Stimulated activated CD8-positive, alpha-beta memory T cell treated with anti-CD3 and anti-CD28 coated beads, Interleukin-12 subunit alpha, Interleukin-12 subunit beta, amount 100 ng/mL, for 1 hour (primary cell): ENCODE results near the gene GPC3.
"Not testable (repeated sequence)": the region's sequence is repeated elsewhere in the genome, so short reads cannot be mapped to it uniquely, and the experiment has no call there.

Experiments
- DNase-seq: peaks from one replicate; pipeline ENCODE4 v3.0.0-alpha.2; 2020; ENCODE audit warnings: low read depth

Gene GPC3

DNA sequence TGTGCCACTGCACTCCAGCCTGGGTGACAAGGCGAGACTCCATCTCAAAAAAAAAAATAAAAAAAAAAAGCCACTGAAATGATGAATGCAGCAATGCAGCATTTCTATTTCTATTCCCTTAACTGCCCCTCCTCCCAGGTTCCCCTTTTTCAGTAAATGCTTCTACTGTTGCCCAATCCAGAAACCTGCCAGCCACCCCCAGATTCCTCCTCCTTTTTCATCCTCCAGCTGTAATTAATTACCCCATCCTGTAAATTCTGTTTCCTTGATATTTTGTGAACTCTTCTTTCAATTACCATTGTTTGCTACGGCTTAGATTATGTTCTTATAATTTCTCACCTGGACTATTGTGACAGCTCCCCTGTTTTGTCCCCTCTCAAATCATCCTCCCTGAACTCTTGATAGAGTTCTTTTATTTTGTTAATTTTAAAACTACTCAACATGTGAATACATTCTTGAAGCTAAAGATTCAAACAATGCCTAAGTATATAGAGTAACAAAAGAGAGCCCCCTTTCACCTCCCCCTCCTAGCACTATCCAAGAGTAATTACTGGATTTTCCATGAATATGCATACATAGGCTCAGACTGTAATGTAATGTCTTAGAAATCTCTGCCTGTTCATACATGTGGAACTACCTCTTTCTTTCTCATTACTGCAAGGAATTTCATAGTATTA is 429.5 kb downstream of the GPC3 start:
- no peak for DNase-seq

DNA sequence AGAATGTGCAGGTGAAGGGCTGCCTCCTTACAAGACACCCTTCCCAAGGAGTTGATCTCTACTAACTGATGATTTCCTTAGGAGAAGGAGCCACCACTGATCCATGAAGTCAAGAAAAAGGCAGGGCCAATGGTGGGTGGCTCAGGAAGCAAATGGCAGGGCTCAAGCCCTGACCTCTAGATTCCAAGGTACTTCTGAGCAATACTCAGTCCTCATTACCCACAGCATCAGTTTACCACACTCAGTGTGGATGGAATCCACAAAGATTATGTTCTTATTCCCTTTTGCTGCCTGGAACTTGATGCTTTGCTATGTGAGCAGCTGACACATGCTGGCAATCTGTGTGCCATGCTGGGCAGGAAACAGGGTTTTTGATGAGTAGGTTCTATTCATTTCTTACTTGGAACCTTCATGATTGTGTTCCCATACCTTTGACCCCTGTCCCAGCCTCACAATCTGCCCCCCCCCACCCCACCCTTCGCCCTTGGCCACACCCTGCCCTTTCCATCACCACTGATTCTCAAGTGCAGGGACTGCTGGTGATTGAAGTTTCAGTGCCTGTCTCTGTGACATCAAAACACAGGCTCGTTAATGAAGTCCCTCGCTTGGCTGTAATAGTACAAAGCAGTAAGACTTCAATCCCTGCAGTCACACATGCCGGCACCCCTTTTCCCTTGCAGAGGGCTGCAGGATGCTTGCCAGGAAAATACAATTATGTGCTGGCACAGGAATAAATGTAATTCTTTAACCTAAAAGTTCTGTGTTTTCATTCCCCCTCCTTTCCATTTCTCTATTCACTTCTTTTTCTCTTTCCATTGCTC is 434.5 kb downstream of the GPC3 start:
- no peak for DNase-seq

DNA sequence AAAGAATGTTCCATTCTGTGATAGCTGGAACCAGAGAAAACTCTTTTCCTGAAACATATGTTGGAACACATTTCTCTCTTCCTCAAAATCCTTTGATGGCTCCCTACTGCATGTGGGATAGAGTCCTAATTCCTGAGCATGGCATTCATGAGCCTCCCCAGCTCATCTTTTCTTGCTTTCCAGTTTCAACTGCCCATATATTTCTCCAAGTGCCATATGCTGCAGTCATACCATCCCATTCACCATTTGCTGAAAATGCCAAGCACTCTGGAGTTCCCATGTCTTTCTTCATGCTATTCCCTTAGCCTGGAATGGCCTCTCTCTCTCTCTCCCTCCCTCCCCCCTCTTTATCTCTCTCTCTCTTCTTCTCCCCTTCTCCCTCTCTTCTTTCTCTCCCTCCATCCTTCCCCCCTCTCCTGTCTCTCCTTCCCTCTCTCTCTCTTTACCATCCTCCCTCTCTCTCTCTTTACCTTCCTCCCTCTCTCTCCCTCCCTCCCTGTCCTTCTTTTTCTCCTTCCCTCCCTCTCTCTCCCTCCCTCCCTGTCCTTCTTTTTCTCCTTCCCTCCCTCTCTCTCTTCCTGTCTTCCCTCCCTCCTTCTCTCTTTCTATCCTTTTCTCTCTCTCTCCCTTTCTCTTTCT is 436.0 kb downstream of the GPC3 start:
- no peak for DNase-seq

DNA sequence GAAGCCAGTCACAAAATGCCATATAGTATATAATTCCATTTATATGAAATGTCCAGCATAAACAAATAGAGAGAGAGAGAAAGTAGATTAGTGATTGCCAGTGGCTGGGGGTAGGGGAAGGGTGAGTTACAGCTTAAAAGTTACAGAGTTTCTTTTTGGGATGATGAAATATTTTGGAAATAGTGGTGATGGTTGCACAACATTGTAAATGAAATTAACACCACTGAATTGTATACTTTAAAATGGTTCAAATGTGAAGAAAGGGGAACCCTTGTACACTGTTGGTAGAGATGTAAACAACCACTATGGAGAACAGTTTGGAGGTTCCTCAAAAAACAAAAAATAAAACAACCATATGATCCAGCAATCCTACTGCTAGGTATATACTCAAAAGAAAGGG is 439.0 kb downstream of the GPC3 start:
- DNase-seq, result no peak

DNA sequence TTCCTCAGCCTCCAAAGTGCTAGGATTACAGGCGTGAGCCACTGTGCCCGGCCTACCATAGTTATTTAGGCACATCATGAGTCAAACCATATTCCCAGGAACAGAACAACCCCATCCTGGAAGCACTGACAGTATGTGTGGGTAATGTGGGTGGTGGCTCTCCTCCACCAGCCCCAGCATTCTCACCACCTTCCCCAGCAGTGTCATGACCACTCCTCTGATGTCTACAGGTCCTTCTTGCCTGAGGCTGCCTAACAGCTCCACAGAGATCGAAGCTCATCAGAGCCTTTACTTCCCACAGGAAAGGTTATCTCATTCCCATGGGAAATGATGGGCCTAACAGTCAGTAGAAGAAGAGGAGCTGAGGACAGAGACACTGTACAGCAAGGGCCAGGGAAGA is 440.6 kb downstream of the GPC3 start:
- no peak for DNase-seq

DNA sequence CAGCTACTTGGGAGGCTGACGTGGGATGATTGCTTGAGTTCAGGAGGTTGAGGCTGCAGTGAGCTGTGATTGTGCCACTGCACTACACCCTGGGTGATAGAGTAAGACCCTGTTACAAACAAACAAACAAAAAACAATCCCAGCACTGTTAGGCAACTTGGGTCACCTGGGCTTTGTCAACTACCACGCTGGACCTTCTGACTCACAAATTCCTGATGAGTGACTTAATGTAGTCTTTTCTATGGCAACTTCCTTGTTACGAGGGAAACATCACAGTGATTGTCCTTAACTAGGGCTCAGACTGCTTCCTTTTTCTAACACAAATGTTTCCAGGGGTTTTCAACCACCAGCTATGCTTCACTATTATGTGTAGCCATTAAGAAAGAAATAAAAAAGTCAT is 441.3 kb downstream of the GPC3 start:
- no peak for DNase-seq

DNA sequence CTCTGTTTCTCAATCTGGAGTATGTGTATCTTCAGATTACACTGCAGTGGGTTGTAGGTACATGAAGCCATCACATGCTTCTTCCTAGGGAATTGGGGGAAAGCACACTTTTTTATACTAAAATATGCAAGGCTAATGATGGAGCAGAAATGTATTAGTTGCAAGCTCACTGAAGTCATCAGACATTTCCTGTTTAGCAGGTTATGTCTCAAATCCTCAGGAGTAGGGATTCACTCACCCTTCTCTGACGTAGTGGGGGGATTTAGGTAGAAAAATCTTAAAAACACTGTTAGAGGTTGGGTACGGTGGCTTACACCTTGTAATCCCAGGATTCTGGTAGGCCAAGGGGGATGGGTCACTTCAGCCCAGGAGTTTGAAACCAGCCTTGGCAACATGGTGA is 441.7 kb downstream of the GPC3 start:
- DNase-seq, result no peak

DNA sequence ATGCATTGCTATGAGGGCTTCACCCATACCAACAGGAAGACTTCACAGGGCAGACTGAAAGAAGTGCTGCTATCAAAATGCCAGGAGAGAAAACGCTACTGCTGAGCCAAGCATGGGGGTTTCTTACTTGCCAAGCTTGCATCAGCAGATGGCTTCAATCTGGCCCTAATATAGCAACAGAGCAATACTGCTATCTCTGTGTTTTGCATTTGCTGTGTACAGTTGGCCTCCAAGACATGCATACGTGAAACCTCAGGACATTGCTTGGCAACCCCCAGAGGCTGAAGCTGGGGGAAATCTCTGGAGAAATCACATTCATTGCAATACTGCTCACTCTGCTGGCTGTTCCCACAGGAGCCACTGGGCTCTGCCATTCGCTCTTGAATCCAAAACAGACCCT is 442.9 kb downstream of the GPC3 start:
- DNase-seq, result no peak

DNA sequence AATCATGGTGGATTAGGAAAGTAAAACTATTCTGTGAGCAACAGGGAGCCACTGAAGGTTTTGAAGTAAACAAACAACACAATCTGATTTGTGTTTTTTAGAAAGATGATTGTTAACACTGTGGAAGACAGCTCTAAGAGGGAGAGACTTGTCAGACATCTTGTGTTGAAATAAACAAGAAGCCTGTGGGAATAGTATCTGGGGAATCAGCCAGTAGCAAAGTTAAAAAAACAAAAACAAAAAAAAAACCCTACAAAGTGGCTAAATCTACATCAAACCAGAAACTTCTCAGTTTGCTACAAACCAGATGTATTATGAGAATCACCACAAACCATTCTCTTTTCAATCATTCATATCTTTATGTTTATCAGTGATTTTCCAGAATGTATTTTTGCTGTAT is 444.4 kb downstream of the GPC3 start:
- DNase-seq, result no peak

DNA sequence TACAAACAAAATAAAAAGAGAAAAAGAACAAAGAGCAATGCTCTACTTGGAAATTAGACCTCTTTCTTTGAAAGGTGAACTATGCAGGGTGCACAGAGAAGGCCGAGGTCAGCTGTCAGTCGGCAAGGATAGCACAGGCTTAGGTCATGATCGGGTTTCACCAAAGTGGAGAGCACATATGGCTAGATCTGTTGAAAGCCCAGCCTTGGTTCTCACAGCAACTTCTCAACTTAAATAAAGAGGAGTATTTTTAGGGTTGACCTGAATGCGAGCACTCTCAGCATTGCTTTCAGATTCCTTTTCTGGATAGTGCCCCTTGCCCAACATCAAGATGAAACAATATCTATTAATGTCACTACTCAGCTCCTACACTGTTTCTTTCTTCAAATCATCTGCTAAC is 447.2 kb downstream of the GPC3 start:
- DNase-seq, result no peak

DNA sequence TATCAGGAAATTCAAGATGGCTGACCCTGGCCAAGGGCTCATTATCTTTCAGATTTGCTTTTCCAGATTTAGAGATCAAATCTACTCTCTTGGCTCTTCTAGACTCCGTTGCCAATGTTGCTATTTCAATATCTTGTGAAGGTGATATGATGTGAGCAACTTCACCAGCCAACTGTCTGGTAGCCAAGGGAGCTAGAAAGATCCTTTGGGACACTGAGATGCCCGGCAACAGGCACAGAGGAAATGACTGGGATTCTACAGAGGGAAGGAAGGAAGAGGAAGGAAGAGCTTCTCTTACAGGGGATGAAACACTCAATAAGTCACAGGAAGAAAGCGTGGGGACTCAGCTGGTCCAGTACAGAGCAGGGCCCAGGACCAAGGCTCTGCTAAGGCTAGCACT is 448.3 kb downstream of the GPC3 start:
- no peak for DNase-seq

DNA sequence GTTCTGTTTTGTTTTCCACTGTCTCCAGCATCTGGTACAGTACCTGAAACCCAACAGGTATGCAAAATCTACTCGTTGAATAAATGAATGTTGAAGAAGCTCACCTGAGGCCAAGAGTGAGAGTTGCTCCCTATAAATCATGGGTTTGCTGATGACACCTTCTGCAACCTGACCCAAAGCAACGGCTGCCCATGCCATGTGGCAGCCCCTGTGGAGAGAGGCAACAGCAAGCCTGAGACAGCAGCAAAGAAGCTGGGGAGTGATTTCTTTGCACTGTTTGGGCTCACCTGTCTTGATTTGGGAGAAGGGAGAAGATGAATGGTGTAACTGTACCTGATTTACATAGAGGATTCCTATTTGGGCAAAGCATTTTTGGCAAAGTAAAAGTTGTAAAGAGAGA is 450.3 kb downstream of the GPC3 start:
- no peak for DNase-seq

DNA sequence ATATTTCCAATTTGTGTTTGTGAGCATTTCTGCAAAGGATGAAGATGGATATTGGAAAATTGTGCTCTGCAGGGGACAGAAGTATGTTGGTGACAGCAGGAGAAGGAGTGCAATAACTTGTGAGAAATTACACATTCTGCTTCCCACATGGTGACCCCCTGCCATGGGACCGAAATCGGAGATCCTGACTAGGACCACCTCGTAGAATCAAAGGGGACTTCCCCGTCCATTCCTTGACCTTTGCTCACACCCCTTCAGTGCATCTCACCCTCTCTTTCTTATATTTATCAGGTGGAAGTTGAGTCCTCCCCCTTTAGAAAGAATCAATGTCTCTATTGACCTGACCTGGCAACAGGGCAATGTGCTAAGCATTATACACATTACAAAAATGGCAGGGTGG is 451.2 kb downstream of the GPC3 start:
- DNase-seq, result no peak

DNA sequence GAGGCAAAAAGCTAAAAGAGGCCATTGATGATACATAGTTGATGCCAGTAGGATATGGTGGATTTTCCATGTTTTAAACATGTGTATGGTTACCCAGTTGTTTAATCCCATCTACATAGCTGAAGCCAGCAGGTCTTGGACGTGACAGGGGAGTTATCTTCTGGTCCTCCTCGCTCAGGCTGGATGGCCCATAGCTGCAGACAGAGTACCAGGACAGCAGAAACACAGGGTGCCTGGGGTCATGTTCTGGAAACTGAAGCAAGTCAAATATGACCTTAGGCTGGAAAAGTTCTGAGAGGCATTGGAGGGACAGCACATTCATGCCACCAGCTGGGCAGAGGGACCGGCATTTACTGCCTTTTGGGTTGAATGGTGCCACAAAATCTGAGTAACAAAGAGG is 452.1 kb downstream of the GPC3 start:
- no peak for DNase-seq

DNA sequence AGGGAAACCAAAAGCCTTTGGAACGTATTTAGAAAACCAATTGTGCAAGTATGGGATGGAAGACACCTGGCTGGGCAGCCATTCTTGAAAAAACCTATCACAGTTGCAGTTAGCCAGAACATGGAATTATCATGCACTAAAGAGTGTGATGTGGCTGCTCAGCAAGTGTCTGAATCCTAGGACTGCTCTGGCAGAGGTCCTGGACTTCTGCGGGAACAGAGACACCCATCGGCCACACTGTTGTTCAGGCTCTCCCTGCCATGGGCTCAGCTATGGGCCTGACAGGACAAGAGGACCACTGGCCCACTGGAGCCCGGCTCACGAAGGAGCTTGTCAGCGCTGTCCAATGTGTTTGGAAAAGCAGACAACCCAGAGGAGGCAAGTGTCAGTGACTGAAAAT is 454.4 kb downstream of the GPC3 start:
- DNase-seq, result no peak

DNA sequence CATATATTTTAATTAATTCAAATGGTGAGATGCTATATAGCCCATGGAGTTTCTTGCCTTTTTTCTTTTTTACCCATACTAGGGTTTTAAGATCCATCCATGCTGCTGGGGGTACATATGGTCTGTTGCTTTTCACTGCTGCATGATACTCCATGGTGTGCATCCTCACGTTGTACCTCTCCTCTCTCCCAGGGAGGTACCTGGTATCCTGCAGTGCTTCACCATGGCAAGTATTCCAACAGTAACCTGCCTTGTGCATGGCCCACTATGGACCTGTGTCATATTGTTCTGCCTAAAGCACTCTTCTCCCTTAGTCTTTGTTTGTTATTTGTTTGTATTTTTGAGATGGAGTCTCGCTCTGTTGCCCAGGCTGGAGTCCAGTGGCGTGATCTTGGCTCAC is 455.8 kb downstream of the GPC3 start:
- DNase-seq, result no peak

DNA sequence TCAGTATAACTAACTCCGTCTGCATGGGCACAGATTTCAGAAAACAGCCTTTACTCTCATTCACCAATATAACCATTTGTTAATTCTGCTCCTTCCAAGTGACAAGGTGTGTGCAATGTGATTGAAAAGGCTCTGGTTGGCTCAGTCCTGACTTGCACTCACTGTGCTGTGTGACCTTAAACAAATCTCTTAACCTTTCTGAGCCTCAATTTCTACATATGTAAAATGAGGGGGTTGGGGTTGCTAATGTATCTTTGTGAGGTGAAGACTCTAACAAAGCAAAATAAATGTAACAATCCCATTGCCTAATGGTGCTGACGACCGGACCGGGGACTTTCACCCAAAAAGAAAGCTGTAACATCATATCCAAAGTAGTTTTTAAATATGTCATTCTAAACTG is 457.6 kb downstream of the GPC3 start:
- no peak for DNase-seq

DNA sequence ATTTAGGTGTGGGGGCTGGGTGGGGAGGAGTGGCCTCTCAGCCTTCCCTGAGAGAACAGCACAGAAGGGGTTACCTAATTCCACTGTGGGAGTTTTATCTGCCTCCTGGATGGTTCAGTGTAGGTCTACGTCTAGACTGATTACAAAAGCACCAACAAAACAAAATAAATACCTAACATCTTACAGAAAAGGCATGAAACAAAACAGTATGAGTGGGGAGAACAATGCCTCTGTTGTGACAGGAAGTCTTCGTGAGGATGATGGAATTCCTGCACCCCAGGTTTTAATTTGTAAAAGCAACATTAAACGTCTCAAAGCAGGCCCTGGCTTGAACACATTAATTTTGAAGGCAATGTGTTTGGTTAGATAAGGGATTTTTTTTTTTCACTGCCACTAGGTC is 458.0 kb downstream of the GPC3 start:
- no peak for DNase-seq

DNA sequence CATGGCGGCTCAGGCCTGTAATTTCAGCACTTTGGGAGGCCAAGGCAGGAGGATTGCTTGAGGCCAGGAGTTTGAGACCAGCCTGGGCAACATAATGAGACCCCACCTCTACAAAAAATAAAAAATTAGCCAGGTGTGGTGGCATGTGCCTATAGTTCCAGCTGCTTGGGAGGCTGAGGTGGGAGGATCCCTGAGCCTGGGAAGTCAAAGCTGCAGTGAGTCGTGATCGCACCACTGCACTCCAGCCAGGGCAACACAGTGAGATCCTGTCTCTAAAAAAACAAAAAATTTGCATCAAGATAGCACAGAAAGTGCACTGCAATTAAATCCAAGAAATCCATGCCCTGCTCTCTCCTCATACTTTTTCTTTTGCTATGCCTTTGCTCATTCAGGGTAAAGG is 458.6 kb downstream of the GPC3 start:
- DNase-seq, result not testable (repeated sequence)

DNA sequence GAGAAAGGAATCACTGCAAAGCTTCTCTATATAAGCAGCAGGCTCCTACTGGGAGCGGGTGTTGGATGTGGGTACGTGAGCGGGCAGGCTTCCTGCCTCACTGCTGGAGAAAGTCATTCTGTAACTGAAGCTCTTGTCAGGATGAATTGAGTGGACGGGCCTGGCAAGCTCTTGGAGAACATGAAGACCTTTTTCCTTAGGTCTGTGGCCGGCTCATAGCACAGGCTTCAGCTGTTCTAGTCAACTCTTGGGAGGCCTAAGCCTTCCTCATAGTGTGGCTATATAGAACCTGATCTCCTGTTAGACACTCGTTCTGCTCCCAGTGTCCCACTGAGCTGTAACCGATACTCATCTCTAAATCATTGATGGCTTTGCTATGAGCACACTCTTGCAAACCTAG is 461.9 kb downstream of the GPC3 start:
- no peak for DNase-seq

DNA sequence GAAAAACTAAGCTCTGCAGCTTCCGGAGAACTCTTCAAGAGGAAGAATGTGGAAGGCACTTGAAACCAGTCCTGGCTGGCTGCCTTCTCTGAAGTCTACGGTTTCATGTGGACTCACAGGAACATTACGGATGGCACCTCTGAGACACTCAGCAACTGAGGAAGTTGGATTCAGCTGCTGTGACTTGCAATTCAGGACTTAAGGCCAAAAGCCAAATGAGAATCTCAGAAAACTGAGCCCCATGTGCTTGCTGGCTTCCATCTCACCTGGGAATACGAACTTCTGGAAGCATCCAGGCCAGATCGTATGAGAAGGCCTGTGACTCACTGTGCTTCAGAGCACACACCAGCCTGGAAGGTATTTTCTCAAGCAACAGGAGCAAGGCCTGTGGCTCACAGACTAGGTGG is 462.3 kb downstream of the GPC3 start:
- no peak for DNase-seq

DNA sequence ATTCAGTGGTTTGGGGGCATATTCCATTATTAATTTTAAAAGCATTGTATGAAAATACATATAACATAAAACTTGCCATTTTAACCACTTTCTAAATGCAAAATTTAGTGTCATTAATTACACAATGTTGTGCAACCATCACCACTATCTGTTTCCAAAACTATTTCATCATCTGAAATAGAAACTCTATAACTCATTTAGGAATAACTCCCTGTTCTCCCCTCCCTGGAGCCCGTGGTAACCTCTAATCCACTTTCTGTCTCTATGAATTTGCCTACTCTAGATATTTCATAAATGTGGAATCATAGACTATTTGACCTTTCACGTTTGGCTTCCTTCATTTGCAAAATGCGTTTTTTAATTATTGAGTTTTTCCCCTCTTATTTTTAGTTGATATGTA is 468.7 kb downstream of the GPC3 start:
- no peak for DNase-seq

DNA sequence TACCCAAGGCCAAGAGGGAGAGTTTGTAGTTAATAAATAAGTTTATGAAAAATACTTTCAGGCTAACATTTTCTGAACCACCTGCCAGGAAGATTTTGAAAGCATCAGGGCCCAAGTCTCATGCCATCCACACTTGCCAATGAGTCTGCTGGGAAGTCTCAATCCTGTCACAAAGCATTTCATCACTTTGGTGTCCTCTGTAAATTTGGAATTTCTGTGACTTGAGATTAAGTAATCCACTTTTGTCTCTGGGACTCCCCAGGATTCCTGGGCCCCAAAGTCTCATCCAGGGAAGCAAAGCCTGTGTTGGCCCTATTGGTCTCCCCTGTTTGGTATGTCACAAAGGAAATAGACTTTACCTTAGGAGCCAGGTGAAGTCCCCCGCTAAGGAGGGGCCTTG is 470.9 kb downstream of the GPC3 start:
- DNase-seq, result no peak

DNA sequence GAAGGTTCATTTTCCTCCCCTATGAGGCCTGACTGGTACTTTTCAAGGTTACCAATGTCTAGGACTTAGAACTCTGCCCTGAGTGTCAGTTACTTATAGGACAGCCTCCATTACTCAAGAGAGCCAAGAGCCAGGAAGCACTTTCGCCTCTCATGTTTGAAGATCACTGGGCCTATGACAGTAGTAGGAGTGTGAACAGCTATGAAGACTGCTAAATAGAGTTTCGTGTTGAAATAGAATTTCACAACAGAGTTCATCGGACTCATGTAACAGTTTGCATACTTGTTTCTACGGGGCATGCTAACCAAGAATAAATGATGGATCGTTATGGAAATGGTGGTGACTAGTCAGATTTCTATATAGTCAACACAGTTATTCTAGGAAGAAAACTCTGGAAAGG is 472.3 kb downstream of the GPC3 start:
- DNase-seq, result no peak
